Measurements from ENCODE around the gene DDX54.

Gene DDX54

GRCh38 chr12:113184098-113184899 is 979 bp downstream of the DDX54 start:
- Histone ChIP-seq H3K9ac (ENCODE audit: low read depth, low read length) (peak overlapping the region; percentile 99), H3K4me2 (ENCODE audit: low read length) (peak overlapping the region; percentile 88), H3K36me3 (ENCODE audit: insufficient read depth, low read length) (peaks cover 25% of the 10 kb centered on the region), H3K4me1 (ENCODE audit: control insufficient read depth, insufficient read depth, low read length) (peaks cover 11% of the 10 kb centered on the region), H3K9me3 (replicated peaks; ENCODE audit: low read length) (no peaks in the 10 kb centered on the region), H3K4me3 (ENCODE audit: low read length) (peak overlapping the region; percentile 95), H3K27me3 (ENCODE audit: control insufficient read depth, insufficient read depth, low read length) (no peaks in the 10 kb centered on the region)

- Histone ChIP-seq H3K4me3 (ENCODE audit: low read length) (no peak overlapping the region), H3K36me3 (ENCODE audit: insufficient read depth, low read length) (peaks cover 37% of the 10 kb centered on the region), H3K4me2 (ENCODE audit: low read length) (peak overlapping the region; percentile 88), H3K9ac (ENCODE audit: low read depth, low read length) (no peak overlapping the region), H3K9me3 (replicated peaks; ENCODE audit: low read length) (no peaks in the 10 kb centered on the region), H3K27me3 (ENCODE audit: control insufficient read depth, insufficient read depth, low read length) (no peaks in the 10 kb centered on the region), H3K4me1 (ENCODE audit: control insufficient read depth, insufficient read depth, low read length) (peaks cover 11% of the 10 kb centered on the region)
Measured at GRCh38 chr12:113183030-113183589, 2.2 kb downstream of the DDX54 start.

GRCh38 chr12:113181975-113182374 is 3.3 kb downstream of the DDX54 start:
- H3K36me3 ChIP-seq (ENCODE audit: insufficient read depth, low read length), result peaks cover 46% of the 10 kb centered on the region
- H3K4me1 ChIP-seq (ENCODE audit: control insufficient read depth, insufficient read depth, low read length), result peaks cover 9% of the 10 kb centered on the region
- H3K9me3 ChIP-seq (replicated peaks; ENCODE audit: low read length), result no peaks in the 10 kb centered on the region
- no peak overlapping the region for H3K9ac ChIP-seq (ENCODE audit: low read depth, low read length)
- no peaks in the 10 kb centered on the region for H3K27me3 ChIP-seq (ENCODE audit: control insufficient read depth, insufficient read depth, low read length)
- no peak overlapping the region for H3K4me2 ChIP-seq (ENCODE audit: low read length)
- no peak overlapping the region for H3K4me3 ChIP-seq (ENCODE audit: low read length)

- H3K36me3 ChIP-seq (ENCODE audit: insufficient read depth, low read length), result peaks cover 53% of the 10 kb centered on the region
Measured at GRCh38 chr12:113180333-113180732, 4.9 kb downstream of the DDX54 start.

GRCh38 chr12:113179023-113179422 is 6.3 kb downstream of the DDX54 start:
- H3K4me3 ChIP-seq (ENCODE audit: low read length), result no peak overlapping the region
- no peaks in the 10 kb centered on the region for H3K4me1 ChIP-seq (ENCODE audit: control insufficient read depth, insufficient read depth, low read length)
- H3K4me2 ChIP-seq (ENCODE audit: low read length), result no peak overlapping the region
- no peaks in the 10 kb centered on the region for H3K27me3 ChIP-seq (ENCODE audit: control insufficient read depth, insufficient read depth, low read length)
- H3K9me3 ChIP-seq (replicated peaks; ENCODE audit: low read length), result no peaks in the 10 kb centered on the region
- H3K9ac ChIP-seq (ENCODE audit: low read depth, low read length), result no peak overlapping the region
- H3K36me3 ChIP-seq (ENCODE audit: insufficient read depth, low read length), result peaks cover 60% of the 10 kb centered on the region

More at GRCh38 chr12:113180333-113180732, 4.9 kb downstream of the DDX54 start:
- Histone ChIP-seq H3K4me2 (ENCODE audit: low read length) (no peak overlapping the region), H3K4me1 (ENCODE audit: control insufficient read depth, insufficient read depth, low read length) (no peaks in the 10 kb centered on the region), H3K9ac (ENCODE audit: low read depth, low read length) (no peak overlapping the region), H3K4me3 (ENCODE audit: low read length) (no peak overlapping the region), H3K27me3 (ENCODE audit: control insufficient read depth, insufficient read depth, low read length) (no peaks in the 10 kb centered on the region), H3K9me3 (replicated peaks; ENCODE audit: low read length) (no peaks in the 10 kb centered on the region)

- Histone ChIP-seq H3K4me3 (ENCODE audit: low read length) (no peak overlapping the region), H3K36me3 (ENCODE audit: insufficient read depth, low read length) (peaks cover 86% of the 10 kb centered on the region), H3K9me3 (replicated peaks; ENCODE audit: low read length) (no peaks in the 10 kb centered on the region), H3K4me2 (ENCODE audit: low read length) (no peak overlapping the region), H3K27me3 (ENCODE audit: control insufficient read depth, insufficient read depth, low read length) (no peaks in the 10 kb centered on the region), H3K4me1 (ENCODE audit: control insufficient read depth, insufficient read depth, low read length) (no peaks in the 10 kb centered on the region), H3K9ac (ENCODE audit: low read depth, low read length) (no peak overlapping the region)
Measured at GRCh38 chr12:113174461-113175384, 10.6 kb downstream of the DDX54 start.

- Histone ChIP-seq H3K36me3 (ENCODE audit: insufficient read depth, low read length) (peaks cover 75% of the 10 kb centered on the region), H3K9ac (ENCODE audit: low read depth, low read length) (no peak overlapping the region), H3K27me3 (ENCODE audit: control insufficient read depth, insufficient read depth, low read length) (no peaks in the 10 kb centered on the region), H3K4me1 (ENCODE audit: control insufficient read depth, insufficient read depth, low read length) (no peaks in the 10 kb centered on the region), H3K4me3 (ENCODE audit: low read length) (no peak overlapping the region), H3K9me3 (replicated peaks; ENCODE audit: low read length) (no peaks in the 10 kb centered on the region), H3K4me2 (ENCODE audit: low read length) (no peak overlapping the region)
Measured at GRCh38 chr12:113173081-113173698, 12.1 kb downstream of the DDX54 start.

GRCh38 chr12:113172185-113172584 is 13.1 kb downstream of the DDX54 start:
- peaks cover 74% of the 10 kb centered on the region for H3K36me3 ChIP-seq (ENCODE audit: insufficient read depth, low read length)
- H3K4me2 ChIP-seq (ENCODE audit: low read length), result no peak overlapping the region
- H3K27me3 ChIP-seq (ENCODE audit: control insufficient read depth, insufficient read depth, low read length), result no peaks in the 10 kb centered on the region
- H3K4me3 ChIP-seq (ENCODE audit: low read length), result no peak overlapping the region
- H3K4me1 ChIP-seq (ENCODE audit: control insufficient read depth, insufficient read depth, low read length), result no peaks in the 10 kb centered on the region
- no peak overlapping the region for H3K9ac ChIP-seq (ENCODE audit: low read depth, low read length)
- no peaks in the 10 kb centered on the region for H3K9me3 ChIP-seq (replicated peaks; ENCODE audit: low read length)

- Histone ChIP-seq H3K4me2 (ENCODE audit: low read length) (no peak overlapping the region), H3K9ac (ENCODE audit: low read depth, low read length) (no peak overlapping the region), H3K4me1 (ENCODE audit: control insufficient read depth, insufficient read depth, low read length) (no peaks in the 10 kb centered on the region), H3K9me3 (replicated peaks; ENCODE audit: low read length) (no peaks in the 10 kb centered on the region), H3K27me3 (ENCODE audit: control insufficient read depth, insufficient read depth, low read length) (no peaks in the 10 kb centered on the region), H3K36me3 (ENCODE audit: insufficient read depth, low read length) (peaks cover 73% of the 10 kb centered on the region), H3K4me3 (ENCODE audit: low read length) (no peak overlapping the region)
Measured at GRCh38 chr12:113171543-113171942, 13.7 kb downstream of the DDX54 start.

GRCh38 chr12:113170926-113171325 is 14.4 kb downstream of the DDX54 start:
- Histone ChIP-seq H3K36me3 (ENCODE audit: insufficient read depth, low read length) (peaks cover 73% of the 10 kb centered on the region), H3K9ac (ENCODE audit: low read depth, low read length) (no peak overlapping the region), H3K4me3 (ENCODE audit: low read length) (no peak overlapping the region), H3K27me3 (ENCODE audit: control insufficient read depth, insufficient read depth, low read length) (no peaks in the 10 kb centered on the region), H3K4me2 (ENCODE audit: low read length) (no peak overlapping the region), H3K4me1 (ENCODE audit: control insufficient read depth, insufficient read depth, low read length) (no peaks in the 10 kb centered on the region), H3K9me3 (replicated peaks; ENCODE audit: low read length) (no peaks in the 10 kb centered on the region)

GRCh38 chr12:113170457-113170856 is 14.8 kb downstream of the DDX54 start:
- peaks cover 77% of the 10 kb centered on the region for H3K36me3 ChIP-seq (ENCODE audit: insufficient read depth, low read length)

More at GRCh38 chr12:113170457-113170856, 14.8 kb downstream of the DDX54 start:
- H3K4me1 ChIP-seq (ENCODE audit: control insufficient read depth, insufficient read depth, low read length), result no peaks in the 10 kb centered on the region
- H3K9me3 ChIP-seq (replicated peaks; ENCODE audit: low read length), result no peaks in the 10 kb centered on the region
- H3K4me2 ChIP-seq (ENCODE audit: low read length), result no peak overlapping the region
- H3K4me3 ChIP-seq (ENCODE audit: low read length), result no peak overlapping the region
- no peaks in the 10 kb centered on the region for H3K27me3 ChIP-seq (ENCODE audit: control insufficient read depth, insufficient read depth, low read length)
- no peak overlapping the region for H3K9ac ChIP-seq (ENCODE audit: low read depth, low read length)
